Vagina (tissue), 2 donors: ENCODE measurements around the gene HNRNPA0. TPM values are rescaled to one million over a fixed set of nuclear protein-coding genes. Genes with fewer than 3 reads are reported as not detected.

ENCODE experiments used
- DNase-seq, 2 donors: peaks; one replicate each; pipeline ENCODE4 v3.0.0-alpha.2; 2017; ENCODE audit errors: extremely low spot score in 2 of 2
- H3K27ac ChIP-seq: fragments of 200-600 bp; sonication (generic); one replicate; pipeline ENCODE4 v1.5.1; 2019
- H3K27me3 ChIP-seq: fragments of 200-600 bp; sonication (generic); one replicate; pipeline ENCODE4 v1.5.1; 2019
- H3K36me3 ChIP-seq, 2 donors: fragments of 200-600 bp; sonication (generic); one replicate each; pipeline ENCODE4 v1.5.1; 2017 to 2019
- H3K4me1 ChIP-seq: fragments of 200-600 bp; sonication (generic); one replicate; pipeline ENCODE4 v1.5.1; 2019
- H3K4me3 ChIP-seq, 2 donors: fragments of 200-600 bp; sonication (generic); 1 replicate in 1 of 2; 2 replicates in 1 of 2; pipeline ENCODE4 v1.5.1; 2016 to 2019
- H3K9me3 ChIP-seq: fragments of 200-600 bp; sonication (generic); one replicate; pipeline ENCODE4 v1.5.1; 2019
- POLR2A ChIP-seq, 2 donors: fragments of 450-650 bp; IDR thresholded peaks; one replicate each; pipeline ENCODE4 v1.6.1; 2017; ENCODE audit warnings: antibody characterized with exemption in 2 of 2, mild to moderate bottlenecking in 2 of 2, moderate library complexity in 2 of 2
- POLR2AphosphoS5 ChIP-seq, 2 donors: sonication (generic); formaldehyde crosslinking; IDR thresholded peaks; one replicate each; pipeline ENCODE4 v1.9.0; 2017; ENCODE audit warnings: antibody characterized with exemption in 2 of 2, mild to moderate bottlenecking in 2 of 2, low read depth in 1 of 2; ENCODE audit not compliant: insufficient read depth in 1 of 2
- intact Hi-C: fragments of 100-400 bp; cut with DNase I; formaldehyde crosslinking; loops from one replicate; pipeline ENCODE4 v1.15.1; 2023
- total RNA-seq: library from RNA; depleted of rRNA; stranded (reverse); fragments of >200 nt; gene quantifications from one replicate; pipeline ENCODE4 v1.2.3, GENCODE V29; 2016
- TF ChIP-seq, protein P1 (sequence below), 3 experiments: fragments of 450-650 bp in 2 of 3; fragments of 200-600 bp in 1 of 3; sonication (generic) in 1 of 3; IDR thresholded peaks; one replicate each; pipeline ENCODE4 v1.5.1; 2017 to 2019; ENCODE audit warnings: antibody characterized with exemption in 3 of 3, mild to moderate bottlenecking in 2 of 3, moderate library complexity in 2 of 3

Gene HNRNPA0
- total RNA-seq, 1 donor from 2014 or later: 11.8 TPM

- no peak for DNase-seq
- Histone ChIP-seq H3K4me3 (peak overlapping the region; percentile 40 to 41), H3K36me3 (no peaks in the 10 kb centered on the region), H3K27ac (peak overlapping the region; percentile 86), H3K9me3 (no peaks in the 10 kb centered on the region), H3K4me1 (peaks cover 48% of the 10 kb centered on the region), H3K27me3 (no peaks in the 10 kb centered on the region)
- TF ChIP-seq POLR2AphosphoS5 (IDR thresholded peaks at IDR 0.05; ENCODE audit: insufficient read depth in 1 of 2, low read depth in 1 of 2): no peak
- TF ChIP-seq, protein P1, sequence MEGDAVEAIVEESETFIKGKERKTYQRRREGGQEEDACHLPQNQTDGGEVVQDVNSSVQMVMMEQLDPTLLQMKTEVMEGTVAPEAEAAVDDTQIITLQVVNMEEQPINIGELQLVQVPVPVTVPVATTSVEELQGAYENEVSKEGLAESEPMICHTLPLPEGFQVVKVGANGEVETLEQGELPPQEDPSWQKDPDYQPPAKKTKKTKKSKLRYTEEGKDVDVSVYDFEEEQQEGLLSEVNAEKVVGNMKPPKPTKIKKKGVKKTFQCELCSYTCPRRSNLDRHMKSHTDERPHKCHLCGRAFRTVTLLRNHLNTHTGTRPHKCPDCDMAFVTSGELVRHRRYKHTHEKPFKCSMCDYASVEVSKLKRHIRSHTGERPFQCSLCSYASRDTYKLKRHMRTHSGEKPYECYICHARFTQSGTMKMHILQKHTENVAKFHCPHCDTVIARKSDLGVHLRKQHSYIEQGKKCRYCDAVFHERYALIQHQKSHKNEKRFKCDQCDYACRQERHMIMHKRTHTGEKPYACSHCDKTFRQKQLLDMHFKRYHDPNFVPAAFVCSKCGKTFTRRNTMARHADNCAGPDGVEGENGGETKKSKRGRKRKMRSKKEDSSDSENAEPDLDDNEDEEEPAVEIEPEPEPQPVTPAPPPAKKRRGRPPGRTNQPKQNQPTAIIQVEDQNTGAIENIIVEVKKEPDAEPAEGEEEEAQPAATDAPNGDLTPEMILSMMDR (IDR thresholded peaks at IDR 0.05): no peak
- no peak for TF ChIP-seq POLR2A (IDR thresholded peaks at IDR 0.05)
- intact Hi-C loops: no loop called here
Measured at GRCh38 chr5:137734962-137735554, 19.1 kb downstream of the HNRNPA0 start.

GRCh38 chr5:137734331-137734730 lies 19.8 kb downstream of the HNRNPA0 start:
- DNase-seq: no peak
- peak overlapping the region; percentile 40 to 41 for H3K4me3 ChIP-seq
- intact Hi-C loops: no loop called here
- TF ChIP-seq, protein P1 (IDR thresholded peaks at IDR 0.05): no peak
- no peak for TF ChIP-seq POLR2A (IDR thresholded peaks at IDR 0.05)
- no peaks in the 10 kb centered on the region for H3K36me3 ChIP-seq
- H3K4me1 ChIP-seq: peaks cover 48% of the 10 kb centered on the region
- H3K27me3 ChIP-seq: no peaks in the 10 kb centered on the region
- no peaks in the 10 kb centered on the region for H3K9me3 ChIP-seq
- peak overlapping the region; percentile 86 for H3K27ac ChIP-seq

GRCh38 chr5:137733922-137734321 lies 20.2 kb downstream of the HNRNPA0 start:
- intact Hi-C loops: no loop called here

DNA sequence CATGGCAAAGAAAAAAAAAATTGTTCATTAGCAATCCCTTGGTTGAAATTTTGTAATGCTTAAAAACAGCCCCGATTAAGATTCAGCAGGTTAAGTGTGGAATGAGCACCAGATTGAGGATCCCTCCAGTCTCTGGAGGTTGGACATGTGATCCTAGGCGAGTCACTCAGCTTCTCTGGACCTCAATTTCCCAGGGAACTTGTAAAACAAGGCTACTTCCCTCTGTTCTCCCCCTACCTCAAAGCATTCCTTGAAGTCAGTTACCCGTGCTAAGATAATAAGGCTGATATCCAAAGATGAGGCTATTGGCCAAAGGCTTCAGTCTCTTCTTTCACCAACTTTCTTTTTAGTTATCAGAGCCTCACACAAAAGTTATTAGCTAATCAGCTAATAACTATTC lies 21.2 kb downstream of the HNRNPA0 start:
- no peak overlapping the region for H3K4me3 ChIP-seq
- no peak overlapping the region for H3K27ac ChIP-seq
- intact Hi-C loops: no loop called here
- TF ChIP-seq POLR2A (IDR thresholded peaks at IDR 0.05) (no peak), POLR2AphosphoS5 (IDR thresholded peaks at IDR 0.05; ENCODE audit: insufficient read depth in 1 of 2, low read depth in 1 of 2) (no peak)
- TF ChIP-seq, protein P1 (IDR thresholded peaks at IDR 0.05): no peak
- no peaks in the 10 kb centered on the region for H3K36me3 ChIP-seq
- H3K27me3 ChIP-seq: no peaks in the 10 kb centered on the region
- peaks cover 48% of the 10 kb centered on the region for H3K4me1 ChIP-seq
- H3K9me3 ChIP-seq: no peaks in the 10 kb centered on the region
- DNase-seq: no peak

More at GRCh38 chr5:137733922-137734321, 20.2 kb downstream of the HNRNPA0 start:
- Histone ChIP-seq H3K36me3 (no peaks in the 10 kb centered on the region), H3K4me3 (peak overlapping the region; percentile 40 to 41), H3K27ac (peak overlapping the region; percentile 86), H3K27me3 (no peaks in the 10 kb centered on the region), H3K4me1 (peaks cover 48% of the 10 kb centered on the region), H3K9me3 (no peaks in the 10 kb centered on the region)
- TF ChIP-seq POLR2AphosphoS5 (IDR thresholded peaks at IDR 0.05; ENCODE audit: insufficient read depth in 1 of 2, low read depth in 1 of 2) (no peak), POLR2A (IDR thresholded peaks at IDR 0.05) (no peak)
- TF ChIP-seq, protein P1 (IDR thresholded peaks at IDR 0.05): no peak
- DNase-seq: no peak

DNA sequence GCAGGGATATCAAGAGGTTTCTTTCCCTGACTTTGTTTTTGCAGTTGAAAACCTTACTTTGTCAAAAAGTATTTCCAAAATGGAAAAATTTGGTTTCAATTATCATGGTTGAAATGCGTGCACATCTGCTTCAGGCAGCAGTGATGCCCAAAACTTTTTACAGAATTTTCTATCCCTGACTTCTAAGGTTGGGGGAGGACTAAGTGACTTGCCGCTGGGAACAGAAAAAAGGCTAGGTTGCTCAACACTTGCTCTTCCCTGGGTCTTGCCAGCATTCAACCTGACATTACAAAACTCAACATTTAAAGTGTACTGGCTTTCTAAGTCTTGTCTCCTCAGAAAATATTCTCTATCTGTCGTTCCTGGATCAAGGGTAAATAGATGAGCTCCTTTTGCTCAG lies 23.0 kb downstream of the HNRNPA0 start:
- H3K27me3 ChIP-seq: no peaks in the 10 kb centered on the region
- no peak overlapping the region for H3K4me3 ChIP-seq
- no peak for DNase-seq
- H3K9me3 ChIP-seq: no peaks in the 10 kb centered on the region
- TF ChIP-seq, protein P1 (IDR thresholded peaks at IDR 0.05): no peak
- no peak for TF ChIP-seq POLR2AphosphoS5 (IDR thresholded peaks at IDR 0.05; ENCODE audit: insufficient read depth in 1 of 2, low read depth in 1 of 2)
- TF ChIP-seq POLR2A (IDR thresholded peaks at IDR 0.05): no peak
- H3K4me1 ChIP-seq: peaks cover 33% of the 10 kb centered on the region
- intact Hi-C loops: no loop called here
- H3K27ac ChIP-seq: no peak overlapping the region
- H3K36me3 ChIP-seq: no peaks in the 10 kb centered on the region
